GM12892 (cell line): Measurements from ENCODE around the gene PNLIP.

Source experiments
- DNase-seq: peaks from one replicate; pipeline ENCODE4 v3.0.0; 2011; ENCODE audit not compliant: insufficient read length
- FAIRE-seq: peaks from 2 replicates; lab custom pipeline; 2011; peaks lifted over from hg19 to GRCh38; lab: Jason Lieb, UNC
- POLR2A ChIP-seq: IDR thresholded peaks from 2 replicates; pipeline ENCODE4 v1.6.1; 2011; ENCODE audit warnings: low read depth, low read length, control low read depth
- POLR2AphosphoS5 ChIP-seq: IDR thresholded peaks from 2 replicates; pipeline ENCODE4 v1.6.1; 2011; ENCODE audit warnings: low read depth, low read length, control low read depth
- TAF1 ChIP-seq: IDR thresholded peaks from 2 replicates; pipeline ENCODE4 v1.6.1; 2011; ENCODE audit warnings: low read depth, mild to moderate bottlenecking, control low read depth, low read length, borderline replicate concordance

PNLIP gene

GRCh38 chr10:116542007-116542677 is 3.6 kb upstream of the PNLIP start:
- TF ChIP-seq POLR2AphosphoS5 (no peak), POLR2A (no peak), TAF1 (no peak)
- FAIRE-seq (no peak), DNase-seq (no peak)

GRCh38 chr10:116545122-116545521 is 609 bp upstream of the PNLIP start:
- TF ChIP-seq POLR2AphosphoS5 (no peak), TAF1 (no peak), POLR2A (no peak)
- DNase-seq = no peak
- no peak for FAIRE-seq

GRCh38 chr10:116548301-116548700 is 2.6 kb downstream of the PNLIP start:
- TF ChIP-seq TAF1 = no peak
- TF ChIP-seq POLR2A = no peak
- TF ChIP-seq POLR2AphosphoS5 = no peak
- FAIRE-seq = no peak
- no peak for DNase-seq

- TF ChIP-seq TAF1 (no peak), POLR2AphosphoS5 (no peak), POLR2A (no peak)
- DNase-seq (no peak), FAIRE-seq (no peak)
Observed at GRCh38 chr10:116553378-116553980, 7.7 kb downstream of the PNLIP start.

GRCh38 chr10:116554628-116555027 is 8.9 kb downstream of the PNLIP start:
- TF ChIP-seq TAF1 (no peak), POLR2A (no peak), POLR2AphosphoS5 (no peak)
- FAIRE-seq = no peak
- DNase-seq = no peak

GRCh38 chr10:116555880-116556279 is 10.1 kb downstream of the PNLIP start:
- DNase-seq (no peak), FAIRE-seq (no peak)
- no peak for TF ChIP-seq POLR2AphosphoS5
- TF ChIP-seq POLR2A = no peak
- TF ChIP-seq TAF1 = no peak

GRCh38 chr10:116557305-116557880 is 11.7 kb downstream of the PNLIP start:
- FAIRE-seq = no peak
- no peak for DNase-seq
- TF ChIP-seq POLR2AphosphoS5 (no peak), POLR2A (no peak), TAF1 (no peak)

GRCh38 chr10:116565534-116565933 is 19.8 kb downstream of the PNLIP start:
- TF ChIP-seq POLR2AphosphoS5 (no peak), TAF1 (no peak), POLR2A (no peak)
- DNase-seq (no peak), FAIRE-seq (no peak)

- TF ChIP-seq TAF1 (no peak), POLR2AphosphoS5 (no peak), POLR2A (no peak)
- FAIRE-seq (no peak), DNase-seq (no peak)
Observed at GRCh38 chr10:116566932-116567331, 21.2 kb downstream of the PNLIP start.

- no peak for FAIRE-seq
- DNase-seq = no peak
- no peak for TF ChIP-seq TAF1
- TF ChIP-seq POLR2AphosphoS5 = no peak
- no peak for TF ChIP-seq POLR2A
Observed at GRCh38 chr10:116567335-116567734, 21.6 kb downstream of the PNLIP start.

GRCh38 chr10:116574797-116575196 is 29.1 kb downstream of the PNLIP start:
- DNase-seq = no peak
- TF ChIP-seq TAF1 (no peak), POLR2AphosphoS5 (no peak), POLR2A (no peak)
- no peak for FAIRE-seq

- DNase-seq (no peak), FAIRE-seq (no peak)
- no peak for TF ChIP-seq POLR2A
- TF ChIP-seq TAF1 = no peak
- no peak for TF ChIP-seq POLR2AphosphoS5
Observed at GRCh38 chr10:116587878-116588591, 42.3 kb downstream of the PNLIP start.

- FAIRE-seq = no peak
Observed at GRCh38 chr10:116588995-116589394, 43.3 kb downstream of the PNLIP start.

More at GRCh38 chr10:116588995-116589394, 43.3 kb downstream of the PNLIP start:
- DNase-seq = no peak
- TF ChIP-seq POLR2AphosphoS5 = no peak
- no peak for TF ChIP-seq TAF1
- no peak for TF ChIP-seq POLR2A
